Measurements from ENCODE around the gene BORCS5.
"Not testable (repeated sequence)": the region's sequence is repeated elsewhere in the genome, so short reads cannot be mapped to it uniquely, and the experiment has no call there.

BORCS5 gene

GRCh38 chr12:12466157-12466556 lies 109.3 kb downstream of the BORCS5 start:
- DNase-seq = no peak

- no peak for DNase-seq
Measured at GRCh38 chr12:12467264-12467663, 110.4 kb downstream of the BORCS5 start.

GRCh38 chr12:12467688-12468261 lies 110.9 kb downstream of the BORCS5 start:
- DNase-seq = no peak

GRCh38 chr12:12468575-12468974 lies 111.7 kb downstream of the BORCS5 start:
- no peak for DNase-seq

GRCh38 chr12:12469386-12469785 lies 112.5 kb downstream of the BORCS5 start:
- DNase-seq = no peak

- DNase-seq = no peak
Measured at GRCh38 chr12:12470751-12471306, 114.0 kb downstream of the BORCS5 start.

- not testable (repeated sequence) for DNase-seq
Measured at GRCh38 chr12:12471982-12472961, 115.4 kb downstream of the BORCS5 start.

GRCh38 chr12:12473223-12473622 lies 116.3 kb downstream of the BORCS5 start:
- no peak for DNase-seq

GRCh38 chr12:12474471-12474928 lies 117.6 kb downstream of the BORCS5 start:
- DNase-seq = no peak

- DNase-seq = no peak
Measured at GRCh38 chr12:12474931-12475795, 118.3 kb downstream of the BORCS5 start.

- DNase-seq = no peak
Measured at GRCh38 chr12:12476857-12477531, 120.1 kb downstream of the BORCS5 start.

GRCh38 chr12:12477532-12477890 lies 120.6 kb downstream of the BORCS5 start:
- DNase-seq = no peak

- no peak for DNase-seq
Measured at GRCh38 chr12:12480074-12480473, 123.2 kb downstream of the BORCS5 start.

GRCh38 chr12:12481631-12482030 lies 124.8 kb downstream of the BORCS5 start:
- DNase-seq = no peak

- no peak for DNase-seq
Measured at GRCh38 chr12:12482150-12482761, 125.4 kb downstream of the BORCS5 start.

- no peak for DNase-seq
Measured at GRCh38 chr12:12482959-12483358, 126.1 kb downstream of the BORCS5 start.

- DNase-seq = no peak
Measured at GRCh38 chr12:12483438-12483837, 126.6 kb downstream of the BORCS5 start.

GRCh38 chr12:12486661-12487240 lies 129.9 kb downstream of the BORCS5 start:
- DNase-seq = no peak

- DNase-seq = no peak
Measured at GRCh38 chr12:12487490-12487889, 130.6 kb downstream of the BORCS5 start.

GRCh38 chr12:12488296-12488695 lies 131.4 kb downstream of the BORCS5 start:
- DNase-seq = no peak

GRCh38 chr12:12488823-12489550 lies 132.1 kb downstream of the BORCS5 start:
- no peak for DNase-seq
